Brain pericyte (primary cell): ENCODE measurements around the gene THSD4.
"Not testable (repeated sequence)": the region's sequence is repeated elsewhere in the genome, so short reads cannot be mapped to it uniquely, and the experiment has no call there.

Experiments
- DNase-seq: peaks from one replicate; pipeline ENCODE4 v3.0.0-alpha.2; 2012; ENCODE audit warnings: low read depth, low spot score

Gene THSD4

GRCh38 chr15:71120428-71120944 is 5.2 kb downstream of the THSD4 start:
- no peak for DNase-seq

GRCh38 chr15:71121442-71121841 is 6.2 kb downstream of the THSD4 start:
- DNase-seq: no peak

- DNase-seq: no peak
Observed at GRCh38 chr15:71124937-71125790, 9.9 kb downstream of the THSD4 start.

- DNase-seq: no peak
Observed at GRCh38 chr15:71125831-71126450, 10.7 kb downstream of the THSD4 start.

- DNase-seq: no peak
Observed at GRCh38 chr15:71127083-71127482, 11.8 kb downstream of the THSD4 start.

- DNase-seq: not testable (repeated sequence)
Observed at GRCh38 chr15:71128159-71128558, 12.9 kb downstream of the THSD4 start.

GRCh38 chr15:71128939-71129562 is 13.8 kb downstream of the THSD4 start:
- no peak for DNase-seq

- no peak for DNase-seq
Observed at GRCh38 chr15:71129669-71130068, 14.4 kb downstream of the THSD4 start.

GRCh38 chr15:71131601-71132362 is 16.5 kb downstream of the THSD4 start:
- no peak for DNase-seq

- DNase-seq: no peak
Observed at GRCh38 chr15:71133747-71134472, 18.6 kb downstream of the THSD4 start.

- DNase-seq: no peak
Observed at GRCh38 chr15:71136159-71136783, 21.0 kb downstream of the THSD4 start.

- DNase-seq: no peak
Observed at GRCh38 chr15:71136793-71137518, 21.7 kb downstream of the THSD4 start.

GRCh38 chr15:71138473-71138872 is 23.2 kb downstream of the THSD4 start:
- no peak for DNase-seq

GRCh38 chr15:71139241-71139640 is 24.0 kb downstream of the THSD4 start:
- DNase-seq: no peak

- no peak for DNase-seq
Observed at GRCh38 chr15:71141572-71141971, 26.3 kb downstream of the THSD4 start.

GRCh38 chr15:71142780-71143179 is 27.5 kb downstream of the THSD4 start:
- DNase-seq: no peak

- DNase-seq: no peak
Observed at GRCh38 chr15:71143373-71144310, 28.4 kb downstream of the THSD4 start.

GRCh38 chr15:71145648-71146047 is 30.4 kb downstream of the THSD4 start:
- DNase-seq: no peak

GRCh38 chr15:71146580-71146982 is 31.3 kb downstream of the THSD4 start:
- no peak for DNase-seq
